SK-MEL-5 (cell line): ENCODE measurements around the gene TANC1. TPM values are rescaled to one million over a fixed set of nuclear protein-coding genes. Genes with fewer than 3 reads are reported as not detected.
A peak's percentile ranks its signal among the peaks of the same experiment; 100 is the strongest.

Experiments used
- DNase-seq: peaks from one replicate; pipeline ENCODE4 v3.0.0-alpha.2; 2016; ENCODE audit warnings: low read depth, low spot score
- in situ Hi-C: cut with HindIII; loops from 2 replicates; pipeline ENCODE4 v1.10.0; 2016; ENCODE audit warnings: low sequenced_read_pairs, high pct_unique_total_duplicates, low pct_unique_long_range_greater_than_20kb
- total RNA-seq: library from RNA; depleted of rRNA; stranded (reverse); fragments of >200 nt; shearing (Covaris generic); gene quantifications from 2 replicates; pipeline ENCODE4 v1.2.3, GENCODE V29; 2014

TANC1 gene
- total RNA-seq, 1 experiment from 2014 or later, result 34.6 TPM

DNA sequence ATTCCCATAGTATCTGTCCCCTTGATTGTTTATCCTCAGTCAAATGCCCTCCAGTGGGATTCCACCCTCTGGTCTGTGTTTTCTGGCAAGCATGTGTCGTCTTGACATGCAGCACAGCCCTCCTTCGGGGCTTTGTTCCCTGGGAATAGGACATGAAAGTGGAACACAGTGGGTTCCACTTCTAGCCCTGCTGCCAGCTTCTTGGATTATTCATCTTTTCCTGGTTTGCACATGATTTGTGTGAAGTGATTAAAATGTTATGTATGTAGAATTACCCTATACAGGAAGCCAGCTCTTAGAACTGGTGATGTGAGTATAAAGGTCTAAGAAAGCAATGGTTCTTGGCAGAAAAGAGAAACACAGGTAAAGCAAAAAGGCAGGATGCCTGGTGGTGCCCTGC lies 142.3 kb downstream of the TANC1 start:
- in situ Hi-C loops, result no loop called here
- DNase-seq, result no peak

DNA sequence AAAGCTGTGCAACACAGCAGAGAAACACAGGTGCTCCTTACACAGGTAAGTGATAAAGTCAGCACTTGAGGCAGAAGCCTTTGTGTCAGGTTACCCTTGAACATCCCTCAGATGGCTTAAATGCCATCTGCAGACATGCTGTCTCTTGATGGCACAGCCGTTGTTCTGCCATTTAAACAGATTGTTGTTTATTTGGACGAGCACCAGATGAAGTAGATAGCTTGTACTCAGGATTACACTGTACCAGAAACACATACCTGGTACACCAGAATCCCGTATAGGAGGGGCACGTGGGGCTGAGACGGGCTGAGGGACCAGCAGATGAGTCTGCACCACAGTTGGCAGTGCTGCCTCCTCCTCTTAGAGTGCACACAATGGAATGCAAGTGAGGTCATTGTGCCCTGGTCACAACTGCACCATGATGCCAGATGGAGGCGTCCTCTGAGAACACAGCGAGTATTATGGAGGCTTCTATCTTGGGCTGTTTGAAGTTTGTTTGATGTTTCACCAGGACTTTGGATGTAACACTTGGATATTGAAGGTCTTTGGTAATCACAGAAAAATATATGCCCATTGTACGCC lies 143.0 kb downstream of the TANC1 start:
- no peak for DNase-seq
- in situ Hi-C loops, result no loop called here

DNA sequence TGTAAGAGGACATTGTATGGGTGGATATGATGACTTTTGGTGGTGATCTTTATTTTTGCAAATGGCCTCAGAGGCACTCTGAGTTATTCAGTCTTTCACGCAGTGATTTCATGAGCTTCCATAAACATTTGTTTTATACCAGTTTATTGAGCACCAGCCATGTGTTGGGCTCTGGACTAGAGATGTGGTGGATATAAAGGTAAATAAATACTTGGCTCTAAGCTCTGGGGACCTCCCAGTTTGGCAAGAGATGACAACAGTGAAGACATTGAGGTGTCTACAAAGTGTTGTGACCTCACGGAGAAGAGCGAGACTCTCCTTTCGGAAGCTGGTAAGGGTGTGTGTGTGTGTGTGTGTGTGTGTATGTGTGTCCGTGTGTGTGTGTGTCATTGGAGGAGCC lies 146.4 kb downstream of the TANC1 start:
- no peak for DNase-seq
- in situ Hi-C loops, result no loop called here

DNA sequence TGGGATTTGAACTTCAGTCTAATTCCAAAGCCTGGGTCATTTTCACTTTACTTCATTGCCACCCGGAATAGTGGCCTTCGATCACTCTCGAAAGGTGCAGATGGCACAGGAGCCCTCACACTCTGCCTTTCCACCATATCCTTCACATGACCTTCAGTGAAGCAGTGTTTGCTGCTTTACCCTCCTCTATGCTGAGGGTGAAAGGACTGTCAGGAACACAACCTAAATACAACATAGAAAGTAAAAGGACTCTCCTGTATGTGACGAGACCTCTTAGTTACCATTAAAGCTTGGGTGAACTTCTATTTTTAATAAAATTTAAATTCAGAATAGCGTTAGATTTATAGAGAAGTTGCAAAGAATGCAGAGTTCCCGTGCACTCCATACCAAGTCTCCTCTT lies 148.5 kb downstream of the TANC1 start:
- DNase-seq, result no peak
- in situ Hi-C loops, result no loop called here

DNA sequence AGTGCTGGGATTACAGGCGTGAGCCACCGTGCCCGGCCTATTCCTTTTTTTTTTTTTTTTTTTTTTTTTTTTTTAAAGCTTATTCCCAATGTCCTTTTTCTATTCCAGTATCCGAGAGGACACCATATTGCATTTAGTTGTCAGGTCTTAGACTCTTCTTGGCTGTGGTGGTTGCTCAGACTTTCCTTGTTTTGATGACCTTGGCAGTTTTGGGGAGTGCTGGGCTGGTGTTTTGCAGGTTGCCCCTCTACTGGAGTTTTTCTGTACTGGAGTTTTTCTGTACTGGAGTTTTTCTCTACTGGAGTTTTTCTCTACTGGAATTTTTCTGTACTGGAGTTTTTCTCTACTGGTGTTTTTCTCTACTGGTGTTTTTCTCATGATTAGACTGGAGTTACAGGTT lies 149.2 kb downstream of the TANC1 start:
- in situ Hi-C loops, result no loop called here
- DNase-seq, result no peak

GRCh38 chr2:159118115-159118858 lies 149.8 kb downstream of the TANC1 start:
- peak; percentile 88 for DNase-seq
- in situ Hi-C loops, result no loop called here

DNA sequence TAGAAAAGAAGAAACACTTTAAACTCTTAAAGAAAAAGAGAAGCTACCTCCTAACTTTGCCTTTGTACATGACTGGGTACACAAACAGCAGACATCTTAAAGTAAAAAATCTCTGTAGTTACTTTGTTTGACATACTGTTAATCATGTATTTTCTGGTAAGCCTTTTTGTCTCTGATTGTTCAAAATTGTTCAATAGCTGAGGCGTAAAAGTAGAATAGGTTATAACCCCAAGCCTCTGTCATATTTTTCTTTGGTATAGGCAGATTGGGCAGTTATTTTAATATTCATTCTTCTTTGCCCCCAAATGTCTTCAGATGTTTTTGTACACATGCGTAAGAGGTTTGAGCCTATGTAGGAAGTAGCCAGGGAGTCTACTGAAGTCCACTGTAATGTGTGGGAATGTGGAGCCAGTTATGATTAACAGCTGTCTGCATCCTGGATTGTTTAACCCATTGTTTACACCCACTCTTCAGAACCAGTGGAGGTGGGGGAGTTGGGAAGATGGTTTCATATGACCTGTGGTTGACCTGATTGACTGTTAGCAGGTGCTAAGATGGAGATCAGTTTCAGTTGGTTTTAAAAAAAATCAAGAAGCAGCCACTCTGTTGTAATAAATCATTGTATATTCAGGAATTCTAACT lies 150.5 kb downstream of the TANC1 start:
- in situ Hi-C loops, result no loop called here
- DNase-seq, result no peak

- in situ Hi-C loops, result no loop called here
- DNase-seq, result no peak
These were observed 151.3 kb downstream of the TANC1 start for GRCh38 chr2:159119652-159120257.

DNA sequence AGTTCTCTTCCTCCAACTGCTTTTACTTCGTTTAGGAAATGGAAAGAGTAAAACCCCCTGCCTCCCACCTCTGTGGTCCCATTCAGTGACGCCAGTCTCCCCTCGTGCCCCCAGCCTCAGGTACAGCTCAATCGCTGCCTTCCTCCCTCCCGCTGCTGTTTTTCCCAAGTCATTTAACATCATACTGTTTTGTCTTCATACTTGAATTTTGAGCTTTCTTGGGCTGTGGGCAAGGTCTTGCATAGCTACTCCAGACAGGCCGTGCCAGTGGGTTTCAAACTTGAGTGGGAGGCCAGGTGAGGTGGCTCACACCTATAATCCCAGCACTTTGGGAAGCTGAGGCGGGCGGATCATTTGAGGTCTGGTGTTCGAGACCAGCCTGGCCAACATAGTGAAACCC lies 155.3 kb downstream of the TANC1 start:
- DNase-seq, result no peak
- in situ Hi-C loops, result no loop called here

GRCh38 chr2:159124441-159124911 lies 156.0 kb downstream of the TANC1 start:
- DNase-seq, result peak; percentile 94
- in situ Hi-C loops, result no loop called here

GRCh38 chr2:159124931-159125467 lies 156.6 kb downstream of the TANC1 start:
- DNase-seq, result no peak
- in situ Hi-C loops, result no loop called here

GRCh38 chr2:159125858-159126257 lies 157.4 kb downstream of the TANC1 start:
- no peak for DNase-seq
- in situ Hi-C loops, result no loop called here

DNA sequence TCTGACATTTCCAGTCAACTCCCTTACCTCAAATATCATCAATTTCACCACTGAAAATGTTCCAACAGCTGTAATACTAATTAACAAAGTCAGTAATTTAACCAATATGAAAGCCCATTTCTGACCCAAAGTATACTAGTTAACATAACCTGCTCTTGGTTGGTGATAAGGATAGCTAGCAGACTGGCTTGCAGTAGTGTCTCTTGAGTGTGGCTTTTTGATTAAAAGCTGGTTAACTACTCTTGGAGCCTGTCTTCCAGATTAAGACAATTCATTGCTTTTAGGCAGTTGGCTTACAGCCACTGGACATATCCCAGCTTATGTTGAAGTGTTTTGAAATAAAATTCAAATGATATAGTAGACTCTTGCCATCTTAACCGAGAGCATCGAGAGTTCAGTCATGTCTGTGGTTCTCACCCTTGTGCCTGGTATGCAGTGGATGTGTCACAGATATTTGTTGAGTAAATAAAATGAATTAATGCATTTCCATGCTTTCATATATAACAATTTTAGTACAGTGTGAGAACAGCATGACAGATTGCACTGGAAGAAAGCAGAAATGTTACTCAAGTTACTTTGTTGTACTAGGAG lies 158.1 kb downstream of the TANC1 start:
- no peak for DNase-seq
- in situ Hi-C loops, result no loop called here

DNA sequence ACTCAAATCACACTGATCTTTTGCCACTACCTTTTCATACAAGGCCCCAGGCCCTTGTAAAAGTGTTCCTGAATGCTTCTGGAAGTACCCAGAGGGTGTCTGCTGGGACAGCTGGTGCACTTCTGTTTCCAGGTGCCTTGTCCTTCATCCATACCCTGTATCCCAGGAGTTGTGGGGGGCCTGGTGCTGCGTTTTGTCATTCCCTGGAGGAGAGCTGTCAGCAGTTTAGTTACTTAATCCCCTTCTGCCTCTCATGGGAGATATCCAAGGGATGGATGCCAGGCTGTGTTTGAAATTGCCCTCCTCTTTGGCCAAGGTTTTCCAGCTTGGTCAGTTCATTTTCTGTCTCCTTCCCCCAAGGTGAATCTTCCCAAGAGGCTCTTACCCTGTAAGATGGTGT lies 159.8 kb downstream of the TANC1 start:
- in situ Hi-C loops, result no loop called here
- DNase-seq, result no peak

DNA sequence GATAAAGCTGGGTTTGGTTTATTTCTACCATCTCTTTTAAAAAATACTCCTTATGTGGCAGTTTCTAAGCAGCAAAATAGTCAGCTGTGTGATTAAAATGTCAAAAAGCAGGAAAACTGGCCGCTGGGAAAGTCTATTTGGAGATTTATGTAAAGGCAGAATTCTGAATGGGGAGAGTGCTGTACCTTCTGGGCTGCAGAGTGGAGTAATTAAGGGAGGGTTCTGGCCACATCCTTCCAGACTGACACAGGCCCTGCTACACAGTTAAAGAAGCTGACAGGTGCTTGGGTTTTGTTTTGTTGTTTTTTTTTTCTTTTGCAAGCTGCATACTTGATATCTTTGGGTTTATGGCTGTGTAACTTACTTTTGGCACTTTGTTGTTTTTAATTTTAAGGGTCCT lies 160.8 kb downstream of the TANC1 start:
- in situ Hi-C loops, result no loop called here
- no peak for DNase-seq

- no peak for DNase-seq
- in situ Hi-C loops, result no loop called here
These were observed 161.4 kb downstream of the TANC1 start for GRCh38 chr2:159129824-159130223.

GRCh38 chr2:159130302-159130701 lies 161.9 kb downstream of the TANC1 start:
- in situ Hi-C loops, result no loop called here
- DNase-seq, result no peak
